NCI-H1436 treated with DMSO at 0.1 percent for 48 hours (cell line): ENCODE measurements around the gene ACAD10.
"Not testable (repeated sequence)": the region's sequence is repeated elsewhere in the genome, so short reads cannot be mapped to it uniquely, and the experiment has no call there.

ENCODE experiments used
- DNase-seq: peaks from one replicate; lab custom pipeline; 2025; lab: John Stamatoyannopoulos, UW

The ACAD10 gene

GRCh38 chr12:111685811-111686573 is at the start of gene ACAD10, which contains the start of gene BRAP:
Gene ACAD10, plus strand, starts transcription at chr12:111686053. Its CDS starts 6,657 bp downstream, at chr12:111692710.
Gene BRAP, minus strand, starts transcription at chr12:111685956. Its CDS starts 164 bp downstream, at chr12:111685792.
- peak; percentile 69 for DNase-seq

DNA sequence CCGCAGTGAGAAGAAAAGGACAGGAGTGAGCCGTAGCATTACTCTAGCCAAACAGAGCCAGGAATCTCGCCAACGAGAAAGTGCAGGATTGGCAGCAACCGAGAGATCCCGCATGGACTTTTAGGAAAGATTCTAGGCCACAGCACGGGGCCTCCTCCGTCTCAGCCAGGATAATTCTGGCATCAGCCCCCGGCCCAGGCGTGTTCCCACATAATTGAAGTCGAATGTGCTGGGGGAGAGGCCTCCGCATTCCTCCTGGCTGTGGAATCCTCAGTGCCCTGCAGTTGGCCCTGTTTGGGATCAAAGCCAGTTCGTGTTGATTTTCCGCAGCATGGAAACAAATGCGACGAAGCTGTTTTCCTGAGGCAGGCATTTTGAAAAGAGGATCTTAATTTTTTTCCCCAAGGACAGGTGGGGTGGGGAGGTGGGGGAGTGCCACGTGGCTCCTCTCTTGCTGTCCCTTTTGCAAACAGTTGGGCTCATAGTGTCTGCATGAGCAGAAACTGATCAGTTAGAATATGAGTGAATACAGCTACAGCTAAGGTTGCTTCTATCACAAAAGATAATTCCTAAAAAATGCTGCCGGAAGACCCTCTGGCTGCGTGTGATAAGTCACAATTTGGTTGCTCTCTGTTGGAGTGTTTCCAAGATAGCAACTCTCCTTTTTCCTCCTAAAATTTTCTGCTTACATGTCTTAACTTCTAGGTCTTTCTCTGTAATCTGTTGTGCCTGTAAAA is 49.5 kb upstream of the ACAD10 start:
- DNase-seq: no peak

- DNase-seq: no peak
Observed at GRCh38 chr12:111638556-111638955, 47.3 kb upstream of the ACAD10 start.

GRCh38 chr12:111640506-111640905 is 45.3 kb upstream of the ACAD10 start:
- no peak for DNase-seq

- no peak for DNase-seq
Observed at GRCh38 chr12:111642681-111643426, 43.0 kb upstream of the ACAD10 start.

DNA sequence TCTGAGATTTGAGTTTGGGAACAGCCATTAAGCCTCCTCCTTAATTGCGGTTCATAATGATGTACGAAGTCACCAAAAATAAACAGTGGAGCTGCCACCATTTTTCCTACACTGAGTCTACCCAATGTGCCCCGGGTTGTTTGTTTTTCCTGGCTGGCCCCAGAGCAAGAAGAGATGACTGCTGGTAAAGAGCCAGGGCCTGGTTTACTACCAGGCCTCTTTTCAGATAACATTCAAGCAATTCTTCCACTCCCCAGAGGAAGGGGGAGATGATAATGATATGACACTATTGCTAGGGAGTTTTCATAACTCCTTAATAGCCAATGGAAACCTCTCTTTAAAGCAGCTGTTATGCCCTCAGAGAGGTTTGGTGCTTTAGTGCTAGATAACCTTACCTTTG is 42.4 kb upstream of the ACAD10 start:
- no peak for DNase-seq

DNA sequence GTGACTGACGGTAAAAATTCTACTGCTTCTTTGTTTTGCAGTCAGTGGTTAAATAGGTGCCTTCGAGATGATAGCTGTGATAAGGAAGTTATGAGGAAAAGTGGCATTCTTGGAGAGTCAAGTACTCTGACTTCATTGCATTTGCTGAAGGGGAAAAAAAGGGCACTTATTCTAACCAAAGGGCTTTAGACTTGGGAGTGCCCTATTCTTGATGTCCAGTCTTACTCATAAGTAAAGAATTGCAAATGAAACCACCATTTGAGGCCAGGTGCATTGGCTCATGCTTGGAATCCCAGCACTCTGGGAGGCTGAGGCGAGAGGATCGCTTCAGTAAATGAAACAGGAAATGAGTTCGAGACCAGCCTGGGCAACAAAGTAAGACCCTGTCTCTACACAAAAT is 40.4 kb upstream of the ACAD10 start:
- DNase-seq: no peak

- DNase-seq: no peak
Observed at GRCh38 chr12:111650912-111651311, 34.9 kb upstream of the ACAD10 start.

DNA sequence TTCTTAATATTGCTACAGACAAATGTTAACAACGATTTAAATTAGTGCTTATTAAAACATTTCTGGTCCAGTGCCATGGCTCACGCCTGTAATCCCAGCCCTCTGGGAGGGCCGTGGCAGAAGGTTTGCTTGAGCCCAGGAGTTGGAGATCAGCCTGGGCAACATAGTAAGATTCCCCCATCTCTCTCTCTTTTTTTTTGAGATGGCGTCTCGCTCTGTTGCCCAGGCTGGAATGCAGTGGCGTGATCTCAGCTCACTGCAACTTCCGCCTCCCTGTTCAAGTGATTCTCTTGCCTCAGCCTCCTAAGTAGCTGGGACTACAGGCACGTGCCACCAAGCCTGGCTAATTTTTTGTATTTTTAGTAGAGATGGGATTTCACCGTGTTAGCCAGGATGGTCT is 33.3 kb upstream of the ACAD10 start:
- DNase-seq: not testable (repeated sequence)

DNA sequence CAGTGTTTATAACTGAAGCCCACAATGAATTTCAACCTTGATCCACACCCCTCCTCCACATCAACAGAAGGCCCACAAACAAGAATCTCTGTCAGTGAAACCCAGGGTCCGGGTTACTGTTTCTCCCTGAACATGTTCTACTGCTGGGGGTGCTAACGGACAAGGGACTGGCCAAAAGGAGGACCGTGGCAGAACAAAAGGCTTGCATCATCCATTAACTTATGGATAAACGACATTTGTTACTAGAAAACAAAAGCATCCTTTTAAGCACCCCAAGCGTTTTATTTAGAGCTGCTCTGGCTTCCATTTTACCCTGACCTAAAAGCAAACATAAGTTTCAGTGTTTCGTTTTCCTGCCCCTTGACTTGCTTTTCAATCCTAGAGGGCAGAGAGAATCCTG is 32.3 kb upstream of the ACAD10 start:
- DNase-seq: no peak

DNA sequence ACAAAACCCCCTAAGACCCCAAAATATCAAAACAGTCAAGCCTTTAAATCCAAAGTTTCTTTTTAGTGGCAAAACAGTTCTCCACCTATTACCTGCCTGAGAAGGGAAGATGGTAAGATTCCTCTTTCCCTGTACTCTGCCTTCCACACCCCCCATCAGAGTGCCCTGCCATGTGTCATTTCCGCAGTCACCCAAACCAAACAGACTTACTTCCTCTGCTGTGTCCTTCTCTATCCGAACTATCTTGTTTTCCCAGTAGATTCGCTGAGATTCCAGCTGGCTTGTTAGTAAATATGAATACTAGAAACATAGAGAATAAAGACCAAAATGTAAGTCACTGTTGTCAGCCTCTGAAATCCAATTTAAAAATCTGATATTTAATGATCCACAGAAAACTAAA is 30.5 kb upstream of the ACAD10 start:
- DNase-seq: no peak

DNA sequence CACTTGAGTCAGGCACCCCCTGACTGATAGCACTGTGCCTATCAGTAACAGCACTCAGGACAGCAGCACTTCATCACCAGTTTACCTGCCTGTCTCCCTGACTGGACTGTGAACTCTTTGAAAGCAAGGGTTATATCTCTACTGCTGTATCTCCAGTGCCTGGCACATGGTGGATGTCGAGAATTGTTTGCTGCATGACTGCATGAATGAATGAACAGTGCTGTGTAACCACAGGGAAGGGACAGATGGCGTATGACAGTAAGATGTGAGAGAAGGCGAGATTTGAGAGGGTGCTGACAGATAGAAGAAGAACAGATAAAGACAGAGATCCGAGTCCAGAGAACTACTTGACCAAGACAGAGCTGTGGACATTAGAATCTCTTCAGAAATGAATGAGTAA is 29.8 kb upstream of the ACAD10 start:
- no peak for DNase-seq

- DNase-seq: no peak
Observed at GRCh38 chr12:111664499-111664898, 21.4 kb upstream of the ACAD10 start.

DNA sequence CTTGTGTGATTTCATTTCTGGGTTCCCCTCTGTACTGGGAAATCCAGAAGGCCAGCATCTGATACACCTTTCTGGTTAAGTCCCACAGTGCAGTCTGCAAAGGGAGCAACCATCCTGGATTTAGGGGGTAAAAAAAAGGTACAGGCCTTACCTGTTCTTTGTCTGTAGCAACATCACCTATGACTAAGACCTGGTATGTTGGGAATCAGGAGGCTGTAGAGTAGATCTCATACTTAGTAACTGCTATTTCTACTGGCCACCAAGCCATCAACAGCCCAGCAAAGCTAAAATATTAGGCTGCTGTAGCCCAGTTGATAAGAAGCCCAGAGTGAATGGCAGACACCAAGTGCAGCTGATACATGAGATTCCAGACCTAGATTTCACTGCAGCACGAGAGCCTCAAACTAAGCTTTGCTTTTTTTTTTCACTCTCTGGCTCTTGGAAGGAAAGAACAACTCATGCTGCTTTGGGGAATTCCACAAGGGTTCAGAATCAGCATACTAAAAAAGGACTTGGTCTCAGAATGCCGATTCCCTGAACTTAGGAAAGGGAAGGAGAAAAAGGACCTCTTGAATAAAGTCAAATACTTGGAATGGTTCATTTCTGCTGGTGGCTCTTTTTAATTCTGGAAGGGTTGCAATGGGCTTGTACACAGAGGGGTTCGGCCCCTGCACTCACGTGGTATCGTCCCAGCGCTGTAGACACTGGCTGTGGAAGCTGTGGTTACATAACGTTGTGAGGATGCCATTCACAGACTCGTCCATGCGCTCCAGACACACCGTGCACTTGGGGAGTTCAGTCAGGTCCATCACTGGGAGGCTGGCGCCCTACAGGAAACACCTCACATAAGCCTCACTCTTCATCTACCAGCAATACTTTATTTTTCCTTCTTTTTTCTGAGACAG is 20.6 kb upstream of the ACAD10 start:
- no peak for DNase-seq

DNA sequence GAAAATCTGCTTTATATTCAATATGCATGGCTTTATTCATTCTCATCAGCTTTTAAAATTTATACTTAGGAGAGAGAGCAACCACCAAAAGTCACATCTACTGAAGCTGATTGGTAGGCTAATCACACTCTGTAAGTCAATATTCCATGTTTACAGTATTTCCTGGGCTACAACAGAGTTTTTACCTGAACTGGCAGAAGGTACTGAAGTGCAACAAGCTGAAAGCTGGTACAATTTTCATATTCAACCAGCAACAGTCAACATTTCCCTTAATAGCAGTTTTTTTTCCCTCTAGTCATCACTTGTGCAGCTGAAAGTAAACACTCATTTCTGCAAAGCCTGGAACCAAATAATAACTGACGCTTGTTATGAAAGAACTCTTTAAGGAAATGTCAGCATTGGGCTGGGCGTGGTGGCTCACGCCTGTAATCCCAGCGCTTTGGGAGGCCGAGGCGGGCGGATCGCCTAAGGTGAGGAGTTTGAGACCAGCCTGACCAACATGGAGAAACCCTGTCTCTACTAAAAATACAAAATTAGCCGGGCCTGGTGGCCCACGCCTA is 13.0 kb upstream of the ACAD10 start:
- no peak for DNase-seq

GRCh38 chr12:111673503-111673902 is 12.3 kb upstream of the ACAD10 start:
- no peak for DNase-seq

DNA sequence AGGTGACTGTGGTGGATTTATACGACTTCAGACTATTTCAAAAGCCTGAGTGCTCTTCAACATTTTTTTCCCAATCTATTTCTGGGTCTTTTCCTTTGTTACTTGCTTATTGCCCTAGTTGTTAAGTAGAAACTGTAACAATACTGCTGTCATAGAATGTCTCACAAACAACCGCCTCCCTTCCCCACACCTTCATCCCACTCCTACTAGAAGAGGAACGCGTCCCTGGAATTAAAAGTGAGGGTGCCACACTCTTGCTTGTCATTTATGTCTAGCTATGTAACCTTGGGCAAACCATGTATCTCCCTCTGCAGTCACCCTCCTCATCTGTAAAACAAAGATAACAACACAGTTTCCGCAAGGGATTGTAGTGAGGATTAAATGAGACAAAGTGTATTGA is 8.7 kb upstream of the ACAD10 start:
- no peak for DNase-seq

- DNase-seq: not testable (repeated sequence)
Observed at GRCh38 chr12:111684485-111685198, 1.2 kb upstream of the ACAD10 start.

- DNase-seq: no peak
Observed at GRCh38 chr12:111685322-111685810, 487 bp upstream of the ACAD10 start.

GRCh38 chr12:111686574-111687105 is 787 bp downstream of the ACAD10 start:
- DNase-seq: no peak
